Measurements from ENCODE around the gene ANKZF1. TPM values are rescaled to one million over a fixed set of nuclear protein-coding genes. Genes with fewer than 3 reads are reported as not detected.

Gene ANKZF1
- total RNA-seq, 4 donors from 2014 or later = 16.8 to 62.5 (median 52.7) TPM

DNA sequence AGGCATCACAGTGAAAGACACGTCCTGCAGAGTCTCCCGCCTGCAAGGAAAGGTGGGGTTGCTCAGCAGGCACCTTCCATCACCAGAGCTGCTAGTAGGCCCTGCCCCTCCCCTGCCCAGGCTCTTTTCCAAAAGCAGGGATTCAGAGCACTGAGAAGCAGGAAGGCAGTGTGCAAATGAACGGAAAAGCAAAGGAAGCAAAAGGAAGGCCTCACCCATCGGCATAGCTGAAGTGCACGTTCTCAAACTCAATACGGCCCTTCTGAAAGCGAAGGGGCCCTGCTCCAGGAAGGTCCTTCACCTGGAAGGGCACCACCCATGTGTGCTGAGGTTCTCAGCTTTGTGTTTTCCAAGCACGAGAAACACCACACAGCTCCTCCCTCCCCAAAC, 16.6 kb upstream of the ANKZF1 start:
- TF ChIP-seq, protein P1, sequence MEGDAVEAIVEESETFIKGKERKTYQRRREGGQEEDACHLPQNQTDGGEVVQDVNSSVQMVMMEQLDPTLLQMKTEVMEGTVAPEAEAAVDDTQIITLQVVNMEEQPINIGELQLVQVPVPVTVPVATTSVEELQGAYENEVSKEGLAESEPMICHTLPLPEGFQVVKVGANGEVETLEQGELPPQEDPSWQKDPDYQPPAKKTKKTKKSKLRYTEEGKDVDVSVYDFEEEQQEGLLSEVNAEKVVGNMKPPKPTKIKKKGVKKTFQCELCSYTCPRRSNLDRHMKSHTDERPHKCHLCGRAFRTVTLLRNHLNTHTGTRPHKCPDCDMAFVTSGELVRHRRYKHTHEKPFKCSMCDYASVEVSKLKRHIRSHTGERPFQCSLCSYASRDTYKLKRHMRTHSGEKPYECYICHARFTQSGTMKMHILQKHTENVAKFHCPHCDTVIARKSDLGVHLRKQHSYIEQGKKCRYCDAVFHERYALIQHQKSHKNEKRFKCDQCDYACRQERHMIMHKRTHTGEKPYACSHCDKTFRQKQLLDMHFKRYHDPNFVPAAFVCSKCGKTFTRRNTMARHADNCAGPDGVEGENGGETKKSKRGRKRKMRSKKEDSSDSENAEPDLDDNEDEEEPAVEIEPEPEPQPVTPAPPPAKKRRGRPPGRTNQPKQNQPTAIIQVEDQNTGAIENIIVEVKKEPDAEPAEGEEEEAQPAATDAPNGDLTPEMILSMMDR (IDR thresholded peaks at IDR 0.05; ENCODE audit: low read depth) = no peak

DNA sequence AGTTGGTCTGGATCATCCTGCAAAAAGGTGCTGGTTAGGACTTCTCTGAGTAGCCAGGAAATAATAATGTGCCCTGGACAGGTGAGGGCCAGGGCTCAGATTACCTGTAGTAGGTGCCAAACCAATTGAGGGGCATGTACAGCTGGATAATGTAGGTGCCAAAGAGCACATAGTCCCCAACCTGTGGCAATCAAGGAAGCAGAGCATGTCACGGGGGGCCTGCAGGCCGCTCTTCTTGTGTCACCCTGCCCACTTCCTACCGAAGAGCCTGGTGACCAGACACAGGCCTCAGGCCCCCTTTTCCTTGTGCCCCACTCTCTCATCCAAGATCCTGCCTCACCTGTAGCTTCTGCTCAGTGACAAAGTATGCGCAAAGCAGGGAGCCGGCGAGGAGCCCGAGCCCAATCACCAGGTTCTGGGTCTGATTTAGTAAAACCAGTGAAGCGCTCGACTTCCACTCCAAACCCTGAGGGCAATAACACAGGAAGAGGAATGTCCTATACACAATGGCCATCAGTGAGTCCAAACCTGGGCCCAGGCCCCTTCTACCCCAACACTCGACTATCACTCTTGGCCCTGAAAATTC, 16.0 kb upstream of the ANKZF1 start:
- TF ChIP-seq, protein P1 (IDR thresholded peaks at IDR 0.05; ENCODE audit: low read depth) = no peak

DNA sequence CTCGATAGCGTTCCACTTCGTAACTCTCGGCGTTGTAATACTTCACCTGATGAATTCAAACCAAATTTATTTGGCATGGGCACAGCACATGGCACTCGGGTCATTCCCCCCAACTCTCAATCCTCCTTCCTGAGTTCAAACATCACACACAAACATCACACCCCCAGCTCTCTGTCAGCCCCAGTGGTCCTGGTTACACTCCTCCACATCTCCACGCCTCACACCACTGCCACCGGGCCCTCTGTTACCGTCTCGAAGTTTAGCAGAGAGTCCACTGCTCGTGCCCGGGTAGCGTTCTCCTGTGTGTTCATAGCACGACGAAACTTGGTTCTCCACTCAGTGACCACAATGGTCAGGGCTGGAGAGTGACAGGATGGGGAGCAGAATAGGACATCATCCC, 15.5 kb upstream of the ANKZF1 start:
- TF ChIP-seq, protein P1 (IDR thresholded peaks at IDR 0.05; ENCODE audit: low read depth) = no peak

DNA sequence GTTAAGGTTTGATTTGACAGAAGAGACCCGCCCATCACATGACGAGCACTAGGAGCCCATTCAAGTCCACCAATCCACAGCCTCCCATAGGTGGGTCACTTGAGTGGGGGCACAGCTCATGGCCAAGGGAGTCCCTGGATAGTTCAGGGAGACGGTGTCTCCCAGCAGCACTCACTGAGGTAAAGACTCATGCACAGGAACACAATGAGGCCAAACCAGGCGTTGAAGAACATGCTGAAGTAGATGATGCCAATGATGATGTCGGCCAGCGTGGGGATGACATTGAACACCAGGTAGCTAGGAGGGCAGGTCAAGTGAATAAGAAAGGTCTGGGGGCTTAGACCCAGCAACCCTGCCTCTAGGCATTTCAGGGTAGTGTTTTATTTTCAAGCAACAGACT, 14.8 kb upstream of the ANKZF1 start:
- TF ChIP-seq, protein P1 (IDR thresholded peaks at IDR 0.05; ENCODE audit: low read depth) = no peak

- TF ChIP-seq, protein P1 (IDR thresholded peaks at IDR 0.05; ENCODE audit: low read depth) = no peak
Measured at GRCh38 chr2:219215871-219216534, 13.6 kb upstream of the ANKZF1 start.

GRCh38 chr2:219216535-219216915, 13.1 kb upstream of the ANKZF1 start:
- TF ChIP-seq, protein P1 (IDR thresholded peaks at IDR 0.05; ENCODE audit: low read depth) = no peak

GRCh38 chr2:219218217-219218731, 11.3 kb upstream of the ANKZF1 start:
- TF ChIP-seq, protein P1 (IDR thresholded peaks at IDR 0.05; ENCODE audit: low read depth) = no peak
